KOPT-K1 (cell line): Measurements from ENCODE around the gene TTLL6.

ENCODE experiments used
- H3K27ac ChIP-seq: fragments of 200-600 bp; sonication (generic); 2 replicates; pipeline ENCODE4 v1.5.1; 2016; ENCODE audit warnings: antibody characterized with exemption, mild to moderate bottlenecking, low read depth, low read length; ENCODE audit not compliant: poor library complexity, severe bottlenecking
- H3K36me3 ChIP-seq: fragments of 200-600 bp; sonication (generic); 2 replicates; pipeline ENCODE4 v1.5.1; 2017; ENCODE audit warnings: antibody characterized with exemption, mild to moderate bottlenecking, low read length, moderate library complexity; ENCODE audit not compliant: insufficient read depth
- H3K9me3 ChIP-seq: fragments of 200-600 bp; sonication (generic); 2 replicates; pipeline ENCODE4 v1.5.1; 2017; ENCODE audit warnings: antibody characterized with exemption, low read length, mild to moderate bottlenecking; ENCODE audit not compliant: insufficient read depth, poor library complexity, severe bottlenecking

The TTLL6 gene

DNA sequence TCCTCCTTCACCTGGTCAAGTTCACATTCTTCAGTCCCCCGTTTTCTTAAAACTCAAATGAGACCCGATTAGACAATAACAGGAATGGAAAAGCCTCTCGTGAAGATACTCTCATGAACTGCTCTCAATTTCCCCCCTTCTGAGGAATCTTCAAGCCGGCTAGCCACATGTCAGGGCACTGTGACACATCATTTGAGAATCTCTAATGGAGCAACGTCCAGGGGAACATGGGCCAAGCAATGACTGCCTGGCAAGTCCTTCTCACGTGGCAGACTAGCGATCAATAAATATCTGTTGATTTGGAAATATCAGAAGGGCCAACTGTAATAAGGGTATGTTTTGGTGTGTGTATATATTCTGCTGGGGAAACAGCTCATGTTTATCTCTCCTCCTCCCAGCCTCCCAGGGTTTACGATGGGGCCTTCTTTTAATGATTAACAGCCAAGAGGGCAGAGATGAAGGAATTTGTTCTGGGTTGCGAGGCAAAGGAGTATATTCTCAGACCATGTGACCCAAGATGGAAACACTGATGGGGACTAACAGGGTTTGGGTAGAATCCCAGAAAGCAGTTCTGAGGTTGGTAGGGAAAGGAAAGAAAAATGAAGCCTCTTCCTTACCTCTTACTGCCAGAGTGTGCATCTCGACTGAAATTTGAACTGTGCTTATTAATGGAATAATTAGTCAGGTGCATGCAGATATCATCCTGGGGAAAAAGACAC, 21.4 kb downstream of the TTLL6 start:
- Histone ChIP-seq H3K36me3 (no peaks in the 10 kb centered on the region), H3K9me3 (no peaks in the 10 kb centered on the region), H3K27ac (no peak overlapping the region)

DNA sequence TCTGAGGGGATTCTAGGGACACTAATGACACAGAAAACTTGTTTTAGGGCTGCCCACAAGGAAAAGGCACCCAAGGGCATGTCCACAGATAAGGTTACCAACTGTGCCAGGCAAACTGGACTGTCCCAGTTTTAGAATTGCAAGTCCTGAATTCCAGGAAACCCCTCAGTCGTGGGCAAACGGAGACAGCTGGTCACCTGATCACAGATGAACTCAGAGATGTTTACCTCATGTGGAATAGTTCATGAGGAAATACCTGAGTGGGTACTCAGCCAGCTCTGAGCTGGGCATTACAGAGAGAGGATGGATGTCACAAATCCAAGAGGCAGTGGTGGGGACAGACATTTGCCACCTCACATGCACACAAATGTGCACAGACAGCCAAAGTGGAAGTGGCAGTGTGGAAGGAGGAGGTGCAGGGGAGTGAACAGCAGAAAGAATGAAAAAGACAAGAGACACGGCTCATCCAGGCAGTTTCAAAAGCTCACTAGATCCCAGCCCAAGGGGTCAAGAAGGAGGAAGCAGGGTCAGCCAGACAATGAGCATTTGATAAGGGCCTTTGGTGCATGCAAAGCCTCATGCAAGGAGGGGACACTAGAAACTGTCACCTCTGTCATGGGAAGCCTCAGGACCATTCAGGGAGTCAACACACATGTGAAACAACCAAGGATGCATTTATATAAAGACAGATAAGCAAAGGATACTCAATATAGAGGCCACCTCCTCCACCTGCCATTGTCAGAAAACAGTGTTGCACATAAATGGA, 24.8 kb downstream of the TTLL6 start:
- Histone ChIP-seq H3K36me3 (no peaks in the 10 kb centered on the region), H3K9me3 (no peaks in the 10 kb centered on the region), H3K27ac (no peak overlapping the region)

GRCh38 chr17:48791128-48792032, 25.6 kb downstream of the TTLL6 start:
- no peak overlapping the region for H3K27ac ChIP-seq
- no peaks in the 10 kb centered on the region for H3K9me3 ChIP-seq
- no peaks in the 10 kb centered on the region for H3K36me3 ChIP-seq

DNA sequence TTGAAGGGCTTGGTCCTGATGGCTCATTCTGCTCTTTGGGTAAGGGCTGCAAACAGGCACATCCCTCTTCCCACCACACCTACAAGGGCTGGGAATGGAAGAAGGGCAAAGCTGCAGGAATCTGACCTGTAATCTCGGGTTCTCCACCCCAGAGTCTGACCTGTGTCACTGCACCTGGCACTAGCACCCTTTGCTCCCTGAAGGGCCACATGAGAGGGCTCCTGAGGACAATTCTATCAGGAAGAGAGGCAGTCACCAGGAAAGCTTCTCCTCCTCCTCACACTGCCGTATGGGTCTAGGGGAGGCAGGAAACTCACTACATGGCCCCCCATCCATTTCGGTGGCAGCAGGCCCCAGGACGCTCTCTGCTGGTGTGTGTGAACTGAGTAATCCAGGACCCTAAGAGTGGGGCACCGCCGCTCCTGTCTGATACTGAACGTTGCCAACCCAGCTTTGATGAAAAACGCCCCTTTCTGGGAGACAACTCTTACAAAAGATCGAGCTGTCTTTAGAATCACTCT, 26.4 kb downstream of the TTLL6 start:
- Histone ChIP-seq H3K27ac (no peak overlapping the region), H3K9me3 (no peaks in the 10 kb centered on the region), H3K36me3 (no peaks in the 10 kb centered on the region)

DNA sequence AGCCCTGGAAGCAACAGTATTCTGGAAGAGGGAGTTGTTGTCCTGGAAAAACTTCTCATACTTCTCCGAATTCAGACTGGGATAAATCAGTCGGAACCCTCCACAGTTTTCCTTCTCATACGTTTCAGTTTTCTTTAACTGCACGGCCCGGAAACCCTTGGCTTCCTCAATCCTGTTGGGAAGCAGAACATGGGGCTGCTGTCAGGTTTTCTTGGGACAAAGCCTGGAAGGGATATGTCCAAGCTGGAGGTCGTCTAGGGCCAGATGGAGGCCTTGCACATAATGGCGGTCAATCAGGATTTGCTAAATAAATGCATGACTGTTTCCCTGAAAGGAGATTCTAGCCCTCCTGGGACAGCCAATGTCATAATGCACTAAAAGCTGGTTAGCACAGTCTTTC, 29.2 kb downstream of the TTLL6 start:
- Histone ChIP-seq H3K9me3 (no peaks in the 10 kb centered on the region), H3K36me3 (no peaks in the 10 kb centered on the region), H3K27ac (no peak overlapping the region)

- Histone ChIP-seq H3K9me3 (peaks cover 13% of the 10 kb centered on the region), H3K27ac (no peak overlapping the region), H3K36me3 (no peaks in the 10 kb centered on the region)
Measured at GRCh38 chr17:48779421-48779820, 37.6 kb downstream of the TTLL6 start.

- H3K9me3 ChIP-seq = peaks cover 13% of the 10 kb centered on the region
- no peak overlapping the region for H3K27ac ChIP-seq
- H3K36me3 ChIP-seq = no peaks in the 10 kb centered on the region
Measured at GRCh38 chr17:48776602-48777001, 40.4 kb downstream of the TTLL6 start.

DNA sequence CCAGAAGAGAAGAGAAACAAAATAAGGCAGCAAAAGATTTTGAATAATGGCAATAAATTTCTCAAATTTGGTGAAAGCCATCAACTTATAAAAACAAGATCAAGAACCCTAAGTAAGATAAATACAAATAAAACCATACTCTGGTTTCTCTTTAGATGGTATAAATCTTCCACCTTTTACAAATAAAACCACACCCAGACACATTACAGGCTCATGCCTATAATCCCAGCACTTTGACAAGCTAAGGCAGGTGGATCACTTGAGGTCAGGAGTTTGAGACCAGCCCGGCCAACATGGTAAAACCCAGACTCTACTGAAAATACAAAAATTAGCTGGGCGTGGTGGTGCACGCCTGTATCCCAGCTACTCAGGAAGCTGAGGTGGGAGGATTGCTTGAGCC, 43.8 kb downstream of the TTLL6 start:
- Histone ChIP-seq H3K36me3 (no peaks in the 10 kb centered on the region), H3K9me3 (peaks cover 13% of the 10 kb centered on the region), H3K27ac (no peak overlapping the region)

- H3K9me3 ChIP-seq = peaks cover 12% of the 10 kb centered on the region
- H3K27ac ChIP-seq = no peak overlapping the region
- H3K36me3 ChIP-seq = no peaks in the 10 kb centered on the region
Measured at GRCh38 chr17:48770954-48771353, 46.1 kb downstream of the TTLL6 start.

GRCh38 chr17:48769009-48769675, 47.9 kb downstream of the TTLL6 start:
- Histone ChIP-seq H3K9me3 (no peaks in the 10 kb centered on the region), H3K27ac (no peak overlapping the region), H3K36me3 (no peaks in the 10 kb centered on the region)

- Histone ChIP-seq H3K9me3 (no peaks in the 10 kb centered on the region), H3K27ac (no peak overlapping the region), H3K36me3 (no peaks in the 10 kb centered on the region)
Measured at GRCh38 chr17:48767263-48767774, 49.7 kb downstream of the TTLL6 start.

GRCh38 chr17:48761114-48761513, 55.9 kb downstream of the TTLL6 start:
- Histone ChIP-seq H3K36me3 (no peaks in the 10 kb centered on the region), H3K27ac (no peak overlapping the region), H3K9me3 (no peaks in the 10 kb centered on the region)

DNA sequence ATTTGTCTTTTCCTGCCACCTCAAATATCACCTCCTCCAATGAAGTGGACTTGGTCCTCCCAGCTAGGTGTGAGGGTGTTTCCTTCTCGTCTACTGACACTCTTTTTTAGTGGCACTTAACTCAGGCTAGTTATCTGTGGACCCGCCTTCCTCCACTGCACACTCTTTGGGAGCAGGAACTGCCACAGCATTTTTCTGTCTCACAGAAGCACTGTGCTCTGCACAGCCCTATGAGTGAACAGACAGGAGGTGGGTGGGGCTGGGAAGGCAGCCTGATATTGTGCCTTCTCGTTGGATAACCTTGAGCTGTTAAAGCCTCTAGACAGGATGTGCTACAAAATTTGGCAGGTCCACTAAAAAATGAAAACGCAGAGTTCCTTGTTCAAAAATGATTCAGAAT, 56.6 kb downstream of the TTLL6 start:
- Histone ChIP-seq H3K27ac (no peak overlapping the region), H3K9me3 (no peaks in the 10 kb centered on the region), H3K36me3 (no peaks in the 10 kb centered on the region)

- Histone ChIP-seq H3K9me3 (no peaks in the 10 kb centered on the region), H3K36me3 (no peaks in the 10 kb centered on the region), H3K27ac (no peak overlapping the region)
Measured at GRCh38 chr17:48759288-48759687, 57.7 kb downstream of the TTLL6 start.
